HG02571 (cell line): ENCODE data around the gene FBXO39.
"Not testable (repeated sequence)": the region's sequence is repeated elsewhere in the genome, so short reads cannot be mapped to it uniquely, and the experiment has no call there.

Experiments
- ATAC-seq: cut with Tn5 transposase; IDR thresholded peaks from one replicate; pipeline ENCODE4 v1.9.1; 2021; ENCODE audit warnings: mild to moderate bottlenecking, moderate library complexity; ENCODE audit not compliant: unreplicated experiment

FBXO39 gene

GRCh38 chr17:6787081-6787693, 11.2 kb downstream of the FBXO39 start:
- no peak for ATAC-seq

- ATAC-seq: no peak
Observed at GRCh38 chr17:6789146-6789545, 13.1 kb downstream of the FBXO39 start.

- ATAC-seq: no peak
Observed at GRCh38 chr17:6793748-6794493, 17.9 kb downstream of the FBXO39 start.

- no peak for ATAC-seq
Observed at GRCh38 chr17:6796017-6796886, 20.2 kb downstream of the FBXO39 start.

GRCh38 chr17:6796887-6797490, 21.0 kb downstream of the FBXO39 start:
- ATAC-seq: no peak

GRCh38 chr17:6797718-6798351, 21.8 kb downstream of the FBXO39 start:
- ATAC-seq: no peak

- ATAC-seq: no peak
Observed at GRCh38 chr17:6799738-6800137, 23.7 kb downstream of the FBXO39 start.

GRCh38 chr17:6800422-6801027, 24.5 kb downstream of the FBXO39 start:
- ATAC-seq: no peak

- no peak for ATAC-seq
Observed at GRCh38 chr17:6811510-6811909, 35.5 kb downstream of the FBXO39 start.

- ATAC-seq: no peak
Observed at GRCh38 chr17:6812295-6812694, 36.3 kb downstream of the FBXO39 start.

GRCh38 chr17:6815775-6816174, 39.8 kb downstream of the FBXO39 start:
- ATAC-seq: no peak

- ATAC-seq: not testable (repeated sequence)
Observed at GRCh38 chr17:6816368-6816767, 40.4 kb downstream of the FBXO39 start.

GRCh38 chr17:6818938-6819337, 42.9 kb downstream of the FBXO39 start:
- ATAC-seq: no peak

GRCh38 chr17:6823011-6823442, 47.0 kb downstream of the FBXO39 start:
- no peak for ATAC-seq

GRCh38 chr17:6830383-6830986, 54.5 kb downstream of the FBXO39 start:
- ATAC-seq: no peak

GRCh38 chr17:6831661-6832263, 55.7 kb downstream of the FBXO39 start, which contains the start of gene TEKT1:
Gene TEKT1 (minus strand): TSS chr17:6831729. CDS start chr17:6830376, 1,353 bp downstream.
- ATAC-seq: no peak
